K562 (cell line): ENCODE results near the gene TMEM270. TPM values are rescaled to one million over a fixed set of nuclear protein-coding genes. Genes with fewer than 3 reads are reported as not detected.

Experiments used
- ARNT ChIP-seq, 2 experiments: fragments of 450-650 bp; IDR thresholded peaks; 2 replicates each; pipeline ENCODE4 v1.6.1; 2016; ENCODE audit warnings: mild to moderate bottlenecking in 1 of 2
- ATF2 ChIP-seq: sonication (generic); formaldehyde crosslinking; IDR thresholded peaks from 2 replicates; pipeline ENCODE4 v1.8.1; 2022; ENCODE audit warnings: missing genetic modification reagents
- CEBPG ChIP-seq, 3 experiments: fragments of 200-800 bp in 1 of 3; sonication (Bioruptor generic) in 1 of 3; sonication (generic) in 1 of 3; formaldehyde crosslinking in 1 of 3; IDR thresholded peaks in 2 of 3; conservative IDR thresholded peaks in 1 of 3; 2 replicates each; pipeline versions ENCODE4 v1.6.1 to v1.8.0; 2016 to 2022; ENCODE audit warnings: missing compliant biosample characterization in 2 of 3, missing genetic modification characterization in 2 of 3, mild to moderate bottlenecking in 1 of 3, missing genetic modification reagents in 1 of 3
- CHD2 ChIP-seq: IDR thresholded peaks from 2 replicates; pipeline ENCODE4 v1.6.1; 2011; ENCODE audit warnings: low read depth, low read length
- E2F3 ChIP-seq: fragments of 250-450 bp; sonication (Bioruptor Pico); IDR thresholded peaks from 2 replicates; pipeline ENCODE4 v1.4.0; 2020; ENCODE audit warnings: mild to moderate bottlenecking
- FOXA3 ChIP-seq, 2 experiments: fragments of 450-650 bp in 1 of 2; sonication (generic) in 1 of 2; formaldehyde crosslinking; IDR thresholded peaks in 1 of 2; conservative IDR thresholded peaks in 1 of 2; 2 replicates each; pipeline versions ENCODE4 v1.4.0 to v1.8.0; 2020 to 2022; ENCODE audit warnings: mild to moderate bottlenecking in 2 of 2, missing genetic modification reagents in 1 of 2
- HSF4 ChIP-seq: fragments of 250-450 bp; sonication (Bioruptor Pico); IDR thresholded peaks from 2 replicates; pipeline ENCODE4 v2.1.2; 2022; ENCODE audit warnings: mild to moderate bottlenecking, moderate library complexity, borderline replicate concordance
- ID3 ChIP-seq, 2 experiments: fragments of 250-450 bp in 1 of 2; fragments of 450-650 bp in 1 of 2; sonication (Bioruptor Pico) in 1 of 2; IDR thresholded peaks; 2 replicates each; pipeline versions ENCODE4 v1.6.1 to v1.8.0; 2016 to 2021; ENCODE audit warnings: mild to moderate bottlenecking in 2 of 2, moderate library complexity in 2 of 2, missing compliant biosample characterization in 1 of 2, missing genetic modification characterization in 1 of 2
- JUN ChIP-seq, 2 experiments: sonication (generic) in 1 of 2; formaldehyde crosslinking in 1 of 2; IDR thresholded peaks; 2 replicates each; pipeline versions ENCODE4 v1.6.1 to v1.8.0; 2012 to 2022; ENCODE audit warnings: borderline replicate concordance in 2 of 2, mild to moderate bottlenecking in 2 of 2, improper control_type of control experiment in 1 of 2, low read depth in 1 of 2, low read length in 1 of 2, missing genetic modification reagents in 1 of 2
- NFIX ChIP-seq: fragments of 250-450 bp; sonication (Bioruptor Pico); IDR thresholded peaks from 2 replicates; pipeline ENCODE4 v1.4.0; 2020; ENCODE audit warnings: low read depth, mild to moderate bottlenecking, moderate library complexity
- RBBP5 ChIP-seq: fragments of 200-600 bp; sonication (generic); IDR thresholded peaks from 2 replicates; pipeline ENCODE4 v1.6.1; 2012; ENCODE audit warnings: borderline replicate concordance, mild to moderate bottlenecking, low read length, control low read depth, inconsistent platforms; ENCODE audit not compliant: insufficient read depth, poor library complexity, severe bottlenecking
- RBFOX2 ChIP-seq: fragments of 200-400 bp; formaldehyde crosslinking; IDR thresholded peaks from 2 replicates; pipeline ENCODE4 v1.6.1; 2017; ENCODE audit warnings: low read depth, mild to moderate bottlenecking, low read length, moderate library complexity
- TAF1 ChIP-seq: IDR thresholded peaks from 2 replicates; pipeline ENCODE4 v1.6.1; 2011; ENCODE audit warnings: mild to moderate bottlenecking, low read length, moderate library complexity; ENCODE audit not compliant: insufficient read depth, control insufficient read depth, severe bottlenecking; ENCODE audit errors: extremely low read depth
- TFAP4 ChIP-seq: sonication (generic); formaldehyde crosslinking; IDR thresholded peaks from 2 replicates; pipeline ENCODE4 v1.8.0; 2022; ENCODE audit warnings: missing genetic modification reagents, mild to moderate bottlenecking, moderate library complexity, borderline replicate concordance
- VEZF1 ChIP-seq: fragments of 200-800 bp; sonication (Bioruptor generic); IDR thresholded peaks from 2 replicates; pipeline ENCODE4 v1.6.1; 2017; ENCODE audit warnings: missing genetic modification characterization, missing compliant biosample characterization
- YBX1 ChIP-seq: fragments of 450-650 bp; IDR thresholded peaks from 2 replicates; pipeline ENCODE4 v1.7.1; 2016; ENCODE audit warnings: mild to moderate bottlenecking
- ZBTB12 ChIP-seq: fragments of 250-450 bp; sonication (Bioruptor Pico); IDR thresholded peaks from 2 replicates; pipeline ENCODE4 v1.4.0; 2020
- ZFP1 ChIP-seq: fragments of 450-650 bp; formaldehyde crosslinking; IDR thresholded peaks from 2 replicates; pipeline ENCODE4 v1.4.0; 2020; ENCODE audit warnings: mild to moderate bottlenecking, mixed read lengths
- ZFX ChIP-seq: sonication (generic); formaldehyde crosslinking; IDR thresholded peaks from 2 replicates; pipeline ENCODE4 v1.8.0; 2022; ENCODE audit warnings: mild to moderate bottlenecking, missing genetic modification reagents, moderate library complexity
- polyA plus RNA-seq, 8 experiments: library from polyadenylated mRNA; depleted of rRNA in 4 of 8; stranded (reverse) in 5 of 8; unstranded in 3 of 8; fragments of >200 nt; fragmentation: Nextera tagmentation in 2 of 8; fragmentation: Illumina TruSeq in 1 of 8; extraction: Ambion mirVana in 2 of 8; extraction: Trizol in 1 of 8; gene quantifications; 2 replicates each; pipeline versions ENCODE4 v1.2.1 to v1.2.3, GENCODE V29; 2011 to 2014; ENCODE audit warnings: inconsistent platforms in 1 of 8, missing spikeins in 1 of 8
- total RNA-seq, 7 experiments: library from RNA; depleted of rRNA in 6 of 7; stranded (reverse); fragments of >200 nt in 6 of 7; fragmentation: Illumina TruSeq in 2 of 7; extraction: Trizol in 2 of 7; gene quantifications; 2 replicates each; pipeline versions ENCODE4 v1.2.1 to v1.2.3, GENCODE V29; 2011 to 2021; ENCODE audit warnings: low replicate concordance in 1 of 7

The TMEM270 gene
- total and polyA plus RNA-seq, 9 of the 15 experiments (the other 6 are each of a cell fraction or from before 2014, with no cell fraction given): not detected

- TF ChIP-seq HSF4 (CRISPR knock-in tag) (no peak), RBBP5 (no peak), NFIX (no peak), RBFOX2 (peak; percentile 81), VEZF1 (CRISPR knock-in tag) (peak; percentile 98), CEBPG (CRISPR knock-in tag; IDR thresholded peaks at IDR 0.05) (no peak), CEBPG (tag; conservative IDR thresholded peaks at IDR 0.05 in 1 of 2, IDR thresholded peaks at IDR 0.05 in 1 of 2) (no peak), TFAP4 (peak; percentile 41; the same call in 1 of the 2 replicates), ZFP1 (CRISPR knock-in tag) (no peak), CHD2 (peak; percentile 54; the same call in 1 of the 2 replicates), ZFX (CRISPR knock-in tag) (peak; percentile 74), ATF2 (CRISPR knock-in tag) (no peak), TAF1 (peak; percentile 56), ARNT (IDR thresholded peaks at IDR 0.05) (no peak), E2F3 (no peak), ZBTB12 (no peak), YBX1 (no peak), FOXA3 (CRISPR knock-in tag; conservative IDR thresholded peaks at IDR 0.05 in 1 of 2, IDR thresholded peaks at IDR 0.05 in 1 of 2) (0 out of 4 replicates have a peak, but pooled peaks of 1 of the 2 experiments have one; percentile 14), JUN (IDR thresholded peaks at IDR 0.05; ENCODE audit: borderline replicate concordance, low read depth, low read length) (no peak), JUN (CRISPR knock-in tag; IDR thresholded peaks at IDR 0.05; ENCODE audit: borderline replicate concordance) (no peak), ID3 (CRISPR knock-in tag; IDR thresholded peaks at IDR 0.05) (no peak), ID3 (tag; IDR thresholded peaks at IDR 0.05) (no peak)
These were observed 18.6 kb upstream of the TMEM270 start, which contains the start of gene METTL27 (continued) for GRCh38 chr7:73842067-73842976.
